HG02571 (cell line): ENCODE results near the gene ADAMTS8.
"Not testable (repeated sequence)": the region's sequence is repeated elsewhere in the genome, so short reads cannot be mapped to it uniquely, and the experiment has no call there.

Experiments used
- ATAC-seq: cut with Tn5 transposase; IDR thresholded peaks from one replicate; pipeline ENCODE4 v1.9.1; 2021; ENCODE audit warnings: mild to moderate bottlenecking, moderate library complexity; ENCODE audit not compliant: unreplicated experiment

The ADAMTS8 gene

DNA sequence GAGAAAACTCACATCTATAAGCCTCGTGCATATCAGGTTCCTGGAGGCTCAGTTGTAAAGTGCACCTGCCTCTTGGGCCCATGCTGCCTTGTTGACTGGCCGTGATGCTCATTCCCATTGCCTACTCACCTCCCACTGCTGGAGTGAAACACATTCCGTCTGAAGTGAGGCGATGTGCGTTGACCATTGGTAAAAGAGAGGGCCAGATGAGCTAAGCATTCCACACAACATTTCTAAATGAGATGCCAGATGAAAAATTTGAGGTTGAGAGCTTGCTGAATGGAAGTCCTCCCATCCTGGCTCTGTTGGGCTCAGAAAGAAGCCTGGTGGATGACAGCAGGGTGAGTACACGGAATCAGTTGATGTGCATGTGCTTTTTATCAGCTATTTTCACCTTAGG lies 11.5 kb upstream of the ADAMTS8 start:
- no peak for ATAC-seq

DNA sequence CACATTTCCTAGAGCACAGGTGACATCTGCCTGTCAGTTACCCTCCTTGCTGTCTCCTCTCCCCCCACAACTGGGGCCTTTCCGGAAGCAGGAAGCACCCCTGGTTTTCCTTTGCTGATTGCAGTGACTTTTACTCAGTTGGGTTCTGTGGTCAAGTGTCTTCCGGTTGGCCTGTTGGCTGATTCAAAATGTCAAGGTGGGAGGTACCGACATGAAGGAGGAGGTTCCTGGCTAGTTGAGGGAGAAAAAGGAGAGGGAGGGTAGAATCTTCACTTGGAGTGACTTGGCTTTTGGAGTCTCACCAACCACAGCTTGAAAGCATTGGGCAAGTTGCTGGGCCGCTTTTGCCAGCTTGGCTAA lies 10.7 kb upstream of the ADAMTS8 start:
- ATAC-seq, result no peak

DNA sequence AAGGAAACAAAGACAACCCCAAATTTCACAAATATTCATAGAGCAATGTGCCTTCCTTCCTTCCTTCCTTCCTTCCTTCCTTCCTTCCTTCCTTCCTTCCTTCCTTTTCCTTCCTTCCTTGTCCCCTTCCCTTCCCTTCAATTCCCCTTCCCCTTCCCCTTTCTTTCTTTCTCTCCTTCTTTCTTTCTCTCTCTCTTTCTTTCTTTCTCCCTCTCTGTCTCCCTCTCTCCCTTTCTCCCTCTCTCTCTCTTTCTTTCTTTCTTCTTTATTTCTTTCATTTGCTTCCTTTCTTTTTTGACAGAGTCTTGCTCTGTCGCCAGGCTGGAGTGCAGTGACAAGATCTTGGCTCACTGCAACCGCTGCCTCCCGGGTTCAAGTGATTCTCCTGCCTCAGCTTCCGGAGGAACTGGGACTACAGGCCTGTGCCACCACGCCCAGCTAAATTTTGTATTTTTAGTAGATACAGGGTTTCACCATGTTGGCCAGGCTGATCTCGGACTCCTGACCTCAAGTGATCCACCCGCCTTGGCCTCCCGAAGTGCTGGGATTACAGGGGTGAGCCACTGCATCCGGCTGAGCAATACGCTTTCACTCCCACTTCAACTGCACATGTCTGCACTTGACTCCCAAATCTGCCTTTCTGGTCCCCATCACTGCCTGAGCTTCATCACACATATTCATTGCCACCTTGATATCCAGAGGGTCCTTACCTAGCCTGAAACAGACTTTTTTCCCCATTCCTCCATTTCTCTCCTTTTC lies 10.2 kb upstream of the ADAMTS8 start:
- ATAC-seq, result not testable (repeated sequence)

DNA sequence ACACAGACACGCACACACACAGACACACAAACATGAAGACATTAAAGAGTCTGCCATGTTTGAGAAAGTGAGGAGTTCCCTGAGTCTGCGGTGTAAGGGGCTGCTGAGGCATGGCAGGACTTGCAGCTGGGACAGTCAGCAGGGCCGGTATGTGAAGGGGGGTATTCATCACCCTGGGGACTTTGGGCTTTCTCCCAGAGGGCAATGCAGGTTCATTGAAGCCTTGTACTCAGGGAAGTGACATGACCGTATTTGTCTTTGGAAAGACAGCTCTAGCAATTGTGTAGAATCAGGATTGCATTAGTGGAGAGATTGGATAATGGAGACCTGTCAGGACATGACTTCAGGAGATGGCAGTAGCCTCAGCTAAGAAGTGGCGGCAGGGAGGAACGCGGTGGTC lies 9.4 kb upstream of the ADAMTS8 start:
- no peak for ATAC-seq

- ATAC-seq, result no peak
Observed at GRCh38 chr11:130436171-130436570, 7.8 kb upstream of the ADAMTS8 start.

DNA sequence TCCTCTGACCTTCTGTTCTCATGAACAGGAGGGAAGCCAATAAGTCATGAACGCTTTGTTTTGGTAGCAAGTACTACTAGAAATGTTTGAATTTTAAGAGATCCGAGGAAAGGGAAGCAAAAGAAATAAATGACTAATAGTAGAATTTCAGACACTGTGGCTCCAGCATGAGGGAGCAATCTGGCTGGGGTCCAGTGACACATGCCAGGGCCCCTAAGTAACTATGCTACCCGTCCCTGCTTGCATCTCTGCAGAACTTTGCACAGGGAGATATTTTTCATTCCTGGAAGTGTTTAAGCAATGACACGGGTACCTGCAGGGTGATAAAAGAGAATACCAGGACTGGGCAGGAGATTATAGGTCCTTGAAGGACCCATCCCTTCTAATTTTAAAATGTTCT lies 7.3 kb upstream of the ADAMTS8 start:
- ATAC-seq, result no peak

DNA sequence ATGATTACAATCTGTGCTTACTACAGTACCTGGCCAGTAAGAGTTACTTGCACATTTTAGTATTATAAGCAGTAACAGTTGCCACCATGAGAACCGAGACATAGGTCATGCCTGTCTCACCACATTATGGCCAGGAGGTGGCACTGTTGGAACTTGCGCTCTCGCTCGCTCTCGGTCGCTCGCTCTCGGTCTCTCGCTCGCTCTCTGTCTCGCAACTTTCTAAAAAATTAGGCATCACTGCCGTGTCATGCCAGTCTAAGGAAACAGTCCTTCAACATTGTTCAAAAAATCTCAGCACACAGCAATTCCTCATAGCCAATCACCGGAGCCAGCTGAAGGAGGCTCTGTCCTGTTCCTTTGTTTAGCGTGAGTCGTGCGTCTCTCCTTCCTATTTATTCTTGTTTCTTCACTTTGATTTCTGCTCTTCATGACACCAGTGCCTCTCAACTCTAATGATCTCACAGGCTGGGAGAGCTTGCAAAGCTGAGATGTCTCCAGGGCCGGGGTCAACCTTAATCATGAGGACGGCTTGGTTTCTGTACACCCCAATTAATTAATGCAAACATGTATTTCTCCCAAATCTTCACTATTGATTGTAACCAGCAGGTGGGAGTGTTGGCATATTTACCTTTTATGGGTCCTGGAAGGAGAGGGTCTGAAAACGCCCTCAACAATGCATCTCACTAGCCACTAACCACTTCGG lies 6.3 kb upstream of the ADAMTS8 start:
- ATAC-seq, result peak; percentile 93

GRCh38 chr11:130433357-130433756 lies 4.9 kb upstream of the ADAMTS8 start:
- no peak for ATAC-seq

DNA sequence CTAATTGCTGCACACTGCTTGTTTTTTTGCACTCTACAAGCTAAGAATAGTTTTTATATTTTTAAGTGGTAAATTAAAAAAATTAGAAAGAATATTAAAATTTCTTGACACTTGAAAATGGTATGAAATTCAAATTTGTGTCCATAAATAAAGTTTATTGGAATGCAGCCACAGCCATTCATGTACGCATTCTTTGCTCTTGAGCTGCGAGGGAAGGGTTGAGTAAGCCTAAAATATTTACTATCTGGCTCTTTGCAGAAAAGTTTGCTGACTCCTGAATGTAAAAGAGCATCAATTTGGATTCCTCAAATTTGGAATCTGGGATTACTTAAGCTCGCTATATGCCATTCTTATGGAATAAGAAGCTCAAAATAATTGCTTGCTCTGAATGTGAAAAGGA lies 3.4 kb upstream of the ADAMTS8 start:
- no peak for ATAC-seq

- ATAC-seq, result no peak
Observed at GRCh38 chr11:130431331-130431773, 2.9 kb upstream of the ADAMTS8 start.

DNA sequence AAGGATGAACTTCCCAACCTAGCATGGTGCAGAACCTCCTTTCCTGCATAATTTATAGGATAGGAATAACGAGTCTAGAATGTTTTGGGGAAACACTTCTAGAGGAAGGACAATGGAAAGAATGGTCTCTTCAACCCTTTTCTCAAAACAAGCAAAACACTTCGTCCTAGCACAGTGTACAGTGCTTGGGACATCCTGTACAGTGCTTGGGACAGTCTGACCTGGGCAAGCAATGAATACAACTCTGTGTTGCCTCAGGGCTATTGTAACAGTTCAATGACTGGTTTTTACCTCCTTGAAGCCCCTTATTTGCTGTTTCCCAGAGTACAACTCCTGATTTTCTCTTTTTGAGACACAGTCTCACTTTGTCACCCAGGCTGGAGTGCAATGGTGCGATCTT lies 1.6 kb upstream of the ADAMTS8 start:
- no peak for ATAC-seq

- no peak for ATAC-seq
Observed at GRCh38 chr11:130429120-130429681, 792 bp upstream of the ADAMTS8 start.

DNA sequence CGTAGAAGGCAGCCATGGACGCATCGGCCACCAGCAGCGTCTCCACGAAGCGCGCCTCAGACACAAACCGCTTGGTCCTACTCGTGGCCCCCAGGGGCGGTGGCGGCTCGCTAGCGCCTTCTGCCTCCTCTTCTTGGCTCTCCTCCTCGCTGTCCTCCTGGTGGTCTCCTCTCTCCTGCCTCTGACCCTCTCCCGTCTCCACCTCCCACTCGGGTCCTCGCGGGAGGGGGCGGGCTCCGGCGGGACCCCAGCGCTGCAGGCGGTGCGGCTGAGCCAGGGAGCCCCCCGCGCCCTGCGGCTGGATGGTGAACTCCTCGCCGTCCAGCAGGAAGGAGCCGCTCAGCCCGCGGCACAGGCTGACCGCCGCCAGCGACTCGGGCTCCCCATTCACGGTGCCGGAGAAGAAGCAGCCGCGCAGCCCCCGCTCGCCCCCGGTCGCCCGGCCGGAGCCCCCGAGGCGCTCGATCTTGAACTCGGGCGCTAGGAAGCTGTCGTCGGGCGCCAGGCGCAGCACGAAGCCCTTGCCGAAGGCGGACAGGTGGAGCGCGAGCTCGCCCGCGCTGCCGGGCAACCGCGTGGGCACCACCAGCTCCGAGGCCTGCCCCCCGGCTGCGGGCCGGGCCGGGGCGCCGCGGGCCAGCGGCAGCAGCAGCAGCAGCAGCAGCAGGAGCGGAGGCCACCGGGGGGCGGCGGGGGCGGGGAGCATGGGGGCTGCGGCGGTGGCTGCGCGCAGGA lies 661 bp downstream of the ADAMTS8 start:
- ATAC-seq, result no peak

DNA sequence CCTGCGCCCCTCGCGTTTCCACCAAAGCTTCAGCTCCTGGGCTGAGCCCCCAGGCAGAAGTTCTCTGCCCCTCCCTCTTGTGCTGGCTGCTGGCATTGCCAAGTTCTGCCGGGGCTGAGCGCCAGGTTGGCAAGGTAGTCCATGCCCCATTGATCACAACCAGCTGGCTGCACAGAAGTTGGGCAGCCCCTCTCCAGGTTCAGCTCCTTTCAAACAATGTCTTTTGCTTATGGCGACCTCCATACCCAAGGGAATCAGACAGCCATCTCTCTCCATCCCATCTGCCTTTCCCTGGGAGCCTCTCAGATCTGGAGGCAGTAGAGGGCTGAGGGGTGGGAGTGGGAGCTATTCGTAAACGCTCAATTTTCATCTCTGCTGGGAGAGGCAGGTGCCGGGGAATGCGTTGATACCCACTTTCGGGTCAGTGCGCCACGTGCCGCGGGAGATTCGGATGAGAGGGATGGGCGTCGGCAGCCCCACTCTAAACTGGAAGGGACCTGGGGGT lies 1.5 kb downstream of the ADAMTS8 start:
- no peak for ATAC-seq

- ATAC-seq, result no peak
Observed at GRCh38 chr11:130426223-130426836, 2.1 kb downstream of the ADAMTS8 start.

- ATAC-seq, result no peak
Observed at GRCh38 chr11:130425156-130425555, 3.3 kb downstream of the ADAMTS8 start.

- ATAC-seq, result no peak
Observed at GRCh38 chr11:130424613-130425140, 3.7 kb downstream of the ADAMTS8 start.

- no peak for ATAC-seq
Observed at GRCh38 chr11:130423541-130424142, 4.8 kb downstream of the ADAMTS8 start.

GRCh38 chr11:130422251-130422995 lies 6.0 kb downstream of the ADAMTS8 start:
- no peak for ATAC-seq

DNA sequence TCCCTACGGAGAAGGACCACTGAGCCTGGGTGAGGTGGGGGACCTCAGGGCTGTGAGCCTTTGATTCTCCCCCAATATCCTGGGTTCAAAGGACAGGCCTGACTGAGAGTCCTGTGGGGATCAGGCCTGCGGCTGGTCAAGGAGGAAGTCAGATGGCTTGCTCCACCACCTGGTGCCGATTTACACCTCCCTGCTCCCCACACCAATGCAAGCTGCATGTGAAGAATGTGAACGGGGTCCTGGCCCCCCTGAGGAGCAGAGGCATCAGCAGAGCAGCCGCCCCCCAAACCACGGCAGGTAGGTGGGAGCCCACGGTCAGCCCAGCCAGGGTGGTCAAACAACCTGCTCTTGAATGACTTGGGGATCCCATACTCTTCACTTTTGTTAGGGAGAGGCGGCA lies 6.7 kb downstream of the ADAMTS8 start:
- ATAC-seq, result no peak
